WERI-Rb-1 (cell line): ENCODE results near the gene TMEM119.
"Not testable (repeated sequence)": the region's sequence is repeated elsewhere in the genome, so short reads cannot be mapped to it uniquely, and the experiment has no call there.

Source experiments
- DNase-seq: peaks from one replicate; pipeline ENCODE4 v3.0.0-alpha.2; 2020
- H3K27ac ChIP-seq: fragments of 250-450 bp; sonication (Bioruptor Pico); 2 replicates; pipeline ENCODE4 v1.5.1; 2020; ENCODE audit warnings: mild to moderate bottlenecking, moderate library complexity
- H3K27me3 ChIP-seq: fragments of 250-450 bp; sonication (Bioruptor Pico); 2 replicates; pipeline ENCODE4 v1.5.1; 2021; ENCODE audit warnings: mild to moderate bottlenecking, low read depth, moderate library complexity; ENCODE audit not compliant: insufficient read depth, severe bottlenecking
- H3K36me3 ChIP-seq: fragments of 250-450 bp; sonication (Bioruptor Pico); 2 replicates; pipeline ENCODE4 v1.5.1; 2020; ENCODE audit warnings: mild to moderate bottlenecking, moderate library complexity
- H3K4me3 ChIP-seq: 2 replicates; pipeline ENCODE4 v1.5.1; 2011; ENCODE audit warnings: low read depth, mild to moderate bottlenecking, control low read depth, low read length
- H3K9me3 ChIP-seq: fragments of 250-450 bp; sonication (Bioruptor Pico); 2 replicates; pipeline ENCODE4 v1.5.1; 2021; ENCODE audit warnings: mild to moderate bottlenecking, moderate library complexity; ENCODE audit not compliant: severe bottlenecking
- TF ChIP-seq, protein P1 (sequence below): IDR thresholded peaks from 2 replicates; pipeline ENCODE4 v1.5.1; 2011; ENCODE audit warnings: low read depth, mild to moderate bottlenecking, control low read depth, inconsistent platforms, low read length

TMEM119 gene

GRCh38 chr12:108575199-108575912 is 22.5 kb downstream of the TMEM119 start:
- H3K27me3 ChIP-seq: no peaks in the 10 kb centered on the region
- TF ChIP-seq, protein P1, sequence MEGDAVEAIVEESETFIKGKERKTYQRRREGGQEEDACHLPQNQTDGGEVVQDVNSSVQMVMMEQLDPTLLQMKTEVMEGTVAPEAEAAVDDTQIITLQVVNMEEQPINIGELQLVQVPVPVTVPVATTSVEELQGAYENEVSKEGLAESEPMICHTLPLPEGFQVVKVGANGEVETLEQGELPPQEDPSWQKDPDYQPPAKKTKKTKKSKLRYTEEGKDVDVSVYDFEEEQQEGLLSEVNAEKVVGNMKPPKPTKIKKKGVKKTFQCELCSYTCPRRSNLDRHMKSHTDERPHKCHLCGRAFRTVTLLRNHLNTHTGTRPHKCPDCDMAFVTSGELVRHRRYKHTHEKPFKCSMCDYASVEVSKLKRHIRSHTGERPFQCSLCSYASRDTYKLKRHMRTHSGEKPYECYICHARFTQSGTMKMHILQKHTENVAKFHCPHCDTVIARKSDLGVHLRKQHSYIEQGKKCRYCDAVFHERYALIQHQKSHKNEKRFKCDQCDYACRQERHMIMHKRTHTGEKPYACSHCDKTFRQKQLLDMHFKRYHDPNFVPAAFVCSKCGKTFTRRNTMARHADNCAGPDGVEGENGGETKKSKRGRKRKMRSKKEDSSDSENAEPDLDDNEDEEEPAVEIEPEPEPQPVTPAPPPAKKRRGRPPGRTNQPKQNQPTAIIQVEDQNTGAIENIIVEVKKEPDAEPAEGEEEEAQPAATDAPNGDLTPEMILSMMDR: no peak
- no peak overlapping the region for H3K27ac ChIP-seq
- no peak for DNase-seq
- no peaks in the 10 kb centered on the region for H3K36me3 ChIP-seq
- H3K4me3 ChIP-seq: no peak overlapping the region
- H3K9me3 ChIP-seq: no peaks in the 10 kb centered on the region

- not testable (repeated sequence) for H3K4me3 ChIP-seq, H3K27ac ChIP-seq, H3K36me3 ChIP-seq, DNase-seq, H3K27me3 ChIP-seq, H3K9me3 ChIP-seq
Measured at GRCh38 chr12:108574276-108574675, 23.6 kb downstream of the TMEM119 start.

GRCh38 chr12:108573317-108573716 is 24.6 kb downstream of the TMEM119 start:
- no peaks in the 10 kb centered on the region for H3K9me3 ChIP-seq
- no peak for DNase-seq
- TF ChIP-seq, protein P1: no peak
- H3K27me3 ChIP-seq: no peaks in the 10 kb centered on the region
- no peak overlapping the region for H3K27ac ChIP-seq
- H3K4me3 ChIP-seq: no peak overlapping the region
- H3K36me3 ChIP-seq: peaks cover under 1% of the 10 kb centered on the region; the same call in 1 of the 2 replicates

- H3K27ac ChIP-seq: no peak overlapping the region
- H3K4me3 ChIP-seq: no peak overlapping the region
- no peaks in the 10 kb centered on the region for H3K27me3 ChIP-seq
- no peaks in the 10 kb centered on the region for H3K9me3 ChIP-seq
- TF ChIP-seq, protein P1: no peak
- DNase-seq: no peak
- H3K36me3 ChIP-seq: peaks cover 11% of the 10 kb centered on the region
Measured at GRCh38 chr12:108572166-108572790, 25.6 kb downstream of the TMEM119 start.

- no peaks in the 10 kb centered on the region for H3K27me3 ChIP-seq
- DNase-seq: no peak
- H3K36me3 ChIP-seq: peaks cover 17% of the 10 kb centered on the region
- no peaks in the 10 kb centered on the region for H3K9me3 ChIP-seq
- no peak overlapping the region for H3K27ac ChIP-seq
- TF ChIP-seq, protein P1: no peak
- no peak overlapping the region for H3K4me3 ChIP-seq
Measured at GRCh38 chr12:108571609-108572165, 26.2 kb downstream of the TMEM119 start.

DNA sequence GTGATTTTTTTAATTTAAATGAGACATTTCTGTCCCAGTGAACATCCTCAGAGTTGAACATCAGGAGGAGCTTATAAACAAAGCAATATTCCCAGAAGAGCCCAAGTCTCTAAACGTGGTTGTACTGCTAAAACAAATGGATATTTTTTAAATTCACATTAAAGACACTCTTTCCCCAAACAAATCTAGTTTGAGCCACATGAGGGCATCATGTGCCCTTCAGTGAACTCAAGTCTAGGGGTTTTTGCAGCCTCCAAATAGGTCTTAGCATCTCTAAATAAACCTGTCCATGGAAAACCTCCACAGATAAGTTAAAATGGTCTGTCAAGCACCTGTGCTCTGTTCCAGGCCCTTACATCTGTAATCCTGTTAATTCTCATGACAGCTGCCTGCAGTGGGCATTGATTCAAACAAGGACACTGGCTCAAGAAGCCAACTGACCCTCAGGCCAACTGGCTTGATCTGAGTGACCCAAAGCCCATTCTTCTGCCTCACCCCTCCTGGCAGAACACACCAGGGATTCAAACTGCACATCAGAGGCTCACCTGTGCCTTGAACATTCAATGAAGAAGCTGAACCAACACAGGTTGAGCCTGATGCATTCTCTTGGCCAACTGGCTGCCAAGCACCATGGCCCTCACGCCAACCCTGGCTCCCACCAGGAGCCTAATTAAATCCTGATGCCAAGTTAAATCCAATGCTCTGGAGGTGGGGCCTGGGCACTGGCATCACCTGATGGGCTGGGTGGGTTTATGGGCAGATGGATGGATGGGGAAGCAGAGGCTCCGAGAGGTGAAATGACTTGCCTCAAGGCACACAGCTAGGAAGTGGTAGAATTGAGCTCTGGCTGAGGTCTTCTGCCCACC is 26.9 kb downstream of the TMEM119 start:
- no peak overlapping the region for H3K27ac ChIP-seq
- TF ChIP-seq, protein P1: 0 out of 2 replicates have a peak, but pooled peaks have one; percentile 27
- no peaks in the 10 kb centered on the region for H3K27me3 ChIP-seq
- H3K36me3 ChIP-seq: peaks cover 24% of the 10 kb centered on the region
- DNase-seq: no peak
- H3K9me3 ChIP-seq: no peaks in the 10 kb centered on the region
- H3K4me3 ChIP-seq: no peak overlapping the region
